MM.1S (cell line): ENCODE results near the gene DDIAS.

Experiments
- EZH2 ChIP-seq: fragments of 300-600 bp; sonication (generic); optimal IDR thresholded peaks from 2 replicates; pipeline ENCODE3; 2017; ENCODE audit warnings: low read depth, mild to moderate bottlenecking, antibody characterized with exemption, low read length, mixed read lengths
- EZH2phosphoT487 ChIP-seq: fragments of 300-600 bp; sonication (generic); IDR thresholded peaks from 2 replicates; pipeline ENCODE4 v1.6.1; 2018; ENCODE audit warnings: antibody characterized with exemption, low read length
- TF ChIP-seq, protein P1 (sequence below): fragments of 300-600 bp; sonication (generic); IDR thresholded peaks from 2 replicates; pipeline ENCODE4 v1.5.1; 2016; ENCODE audit warnings: antibody characterized with exemption, low read length, mixed read lengths

DNA sequence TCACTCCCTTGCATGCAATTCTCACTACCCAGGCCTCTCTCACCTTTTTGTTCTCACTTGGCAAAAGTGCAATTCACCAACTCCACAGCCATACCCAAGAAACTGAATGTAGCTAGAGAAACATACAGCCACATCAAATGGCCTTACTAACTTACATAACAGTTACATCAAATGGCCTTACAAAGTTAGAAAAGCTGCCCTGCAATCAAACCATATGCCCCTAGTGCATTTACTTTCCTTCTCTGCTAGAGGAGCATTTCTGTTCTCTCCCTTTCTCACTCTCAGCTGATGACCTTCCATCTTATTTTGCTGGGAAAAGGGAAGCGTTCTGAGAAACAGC is 11.6 kb upstream of the DDIAS start:
- TF ChIP-seq, protein P1, sequence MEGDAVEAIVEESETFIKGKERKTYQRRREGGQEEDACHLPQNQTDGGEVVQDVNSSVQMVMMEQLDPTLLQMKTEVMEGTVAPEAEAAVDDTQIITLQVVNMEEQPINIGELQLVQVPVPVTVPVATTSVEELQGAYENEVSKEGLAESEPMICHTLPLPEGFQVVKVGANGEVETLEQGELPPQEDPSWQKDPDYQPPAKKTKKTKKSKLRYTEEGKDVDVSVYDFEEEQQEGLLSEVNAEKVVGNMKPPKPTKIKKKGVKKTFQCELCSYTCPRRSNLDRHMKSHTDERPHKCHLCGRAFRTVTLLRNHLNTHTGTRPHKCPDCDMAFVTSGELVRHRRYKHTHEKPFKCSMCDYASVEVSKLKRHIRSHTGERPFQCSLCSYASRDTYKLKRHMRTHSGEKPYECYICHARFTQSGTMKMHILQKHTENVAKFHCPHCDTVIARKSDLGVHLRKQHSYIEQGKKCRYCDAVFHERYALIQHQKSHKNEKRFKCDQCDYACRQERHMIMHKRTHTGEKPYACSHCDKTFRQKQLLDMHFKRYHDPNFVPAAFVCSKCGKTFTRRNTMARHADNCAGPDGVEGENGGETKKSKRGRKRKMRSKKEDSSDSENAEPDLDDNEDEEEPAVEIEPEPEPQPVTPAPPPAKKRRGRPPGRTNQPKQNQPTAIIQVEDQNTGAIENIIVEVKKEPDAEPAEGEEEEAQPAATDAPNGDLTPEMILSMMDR = no peak
- TF ChIP-seq EZH2 (no peak), EZH2phosphoT487 (no peak)
